GM18517 (cell line): ENCODE data around the gene UGDH.

Experiments used
- ATAC-seq: cut with Tn5 transposase; IDR thresholded peaks from one replicate; pipeline ENCODE4 v1.9.1; 2021; ENCODE audit warnings: mild to moderate bottlenecking, moderate library complexity; ENCODE audit not compliant: unreplicated experiment

UGDH gene

DNA sequence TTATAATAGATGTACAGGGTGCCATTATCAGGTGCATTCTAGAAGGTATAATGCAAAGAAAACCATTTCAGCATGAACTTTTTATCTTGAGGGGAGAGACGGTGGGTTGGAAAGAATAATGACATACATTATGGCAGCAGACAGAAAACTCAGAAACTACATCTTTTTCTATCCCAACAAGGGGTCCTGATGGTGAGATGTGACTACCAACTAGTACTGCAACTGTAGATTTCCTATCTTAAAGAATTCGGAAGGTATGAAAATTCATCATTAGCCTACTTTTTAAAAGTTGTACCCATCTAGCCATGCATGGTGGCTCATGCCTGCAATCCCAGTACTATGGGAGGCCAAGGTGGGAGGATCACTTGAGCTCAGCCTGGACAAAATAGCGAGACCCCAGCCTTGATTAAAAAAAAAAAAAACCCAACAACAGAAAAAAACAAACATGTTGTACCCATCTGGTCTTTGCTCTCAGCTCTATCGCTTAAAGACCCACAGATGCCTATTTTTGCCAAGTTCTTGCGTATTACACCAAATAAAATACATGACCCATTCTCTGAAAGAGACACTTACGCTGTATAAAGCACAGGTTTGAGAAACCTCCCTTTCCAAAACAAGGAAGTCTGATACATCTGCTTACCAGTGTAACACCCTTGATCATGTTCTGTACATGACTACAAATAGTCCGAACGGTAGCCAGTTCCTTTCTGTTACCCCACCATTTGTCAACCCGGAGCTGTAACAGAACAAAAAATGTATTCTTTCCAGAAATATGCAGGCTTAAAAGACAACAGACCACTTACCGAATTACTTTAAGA, 70.1 kb downstream of the UGDH start:
- no peak for ATAC-seq

DNA sequence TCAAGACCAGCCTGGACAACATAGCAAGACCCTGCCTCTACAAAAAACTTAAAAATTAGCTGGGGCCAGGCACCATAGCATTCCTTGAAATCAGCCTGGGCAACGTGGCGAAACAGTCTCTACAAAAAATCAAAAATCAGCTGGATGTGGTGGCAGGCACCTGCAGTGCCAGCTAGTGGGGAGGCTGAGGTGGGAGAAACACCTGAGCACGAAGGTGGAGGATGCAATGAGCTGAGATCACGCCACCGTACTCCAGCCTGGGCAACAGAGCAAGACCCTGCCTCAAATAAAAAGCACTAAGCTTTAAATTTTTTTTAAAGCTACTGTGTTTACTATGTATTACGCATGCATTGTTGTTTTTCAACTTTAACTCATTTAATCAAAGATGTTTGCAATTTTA, 71.8 kb downstream of the UGDH start:
- ATAC-seq = no peak

DNA sequence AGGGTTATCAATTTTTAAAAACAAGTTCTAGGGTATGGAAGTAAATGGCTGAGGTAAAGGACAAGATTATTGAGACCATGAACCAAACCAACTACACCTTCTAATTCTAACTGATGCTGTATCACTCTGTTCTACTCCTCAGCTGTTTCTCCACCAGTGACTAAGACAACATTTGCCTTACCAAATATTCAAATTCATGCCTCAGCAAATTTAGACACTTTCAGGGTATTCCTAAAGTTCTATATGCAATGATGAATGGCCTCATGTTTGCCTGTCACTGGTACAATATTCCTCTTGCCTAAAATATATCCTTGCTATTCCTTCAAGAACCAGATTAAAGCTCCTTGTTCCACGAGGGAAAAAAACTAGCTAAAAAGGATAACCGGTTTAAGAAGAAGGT, 73.5 kb downstream of the UGDH start:
- no peak for ATAC-seq

DNA sequence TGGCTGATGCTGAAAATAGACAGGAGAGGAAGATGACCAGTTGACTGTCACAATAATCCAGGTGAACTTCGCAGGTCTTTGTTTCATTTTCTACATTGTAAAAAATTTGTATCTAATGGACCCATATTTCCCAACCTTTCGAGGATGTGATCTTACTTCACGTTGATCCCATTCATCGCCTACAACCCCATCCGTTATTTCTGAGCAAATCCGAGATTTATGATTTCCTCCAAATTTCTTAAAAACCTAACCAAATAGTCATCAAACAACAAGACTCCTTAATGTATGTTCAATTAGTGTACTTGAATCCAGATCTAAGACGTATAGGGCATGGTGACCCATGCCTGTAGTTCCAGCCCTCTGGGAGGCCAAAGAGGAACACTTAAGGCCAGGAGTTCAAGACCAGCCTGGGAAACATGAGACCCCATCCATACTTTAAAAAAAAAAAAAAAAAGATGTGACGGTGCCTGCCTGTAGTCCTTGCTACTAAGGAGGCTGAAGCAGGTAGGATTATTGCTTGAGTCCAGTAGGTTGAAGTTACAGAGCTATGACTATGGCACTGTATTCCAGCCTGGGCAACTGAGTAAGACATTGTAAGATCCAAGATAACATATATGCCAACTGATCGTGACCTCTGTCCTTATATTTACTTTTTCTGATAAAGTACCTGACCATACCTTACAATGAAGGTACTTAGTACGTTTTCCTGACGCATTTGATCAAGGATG, 74.2 kb downstream of the UGDH start:
- ATAC-seq = no peak

DNA sequence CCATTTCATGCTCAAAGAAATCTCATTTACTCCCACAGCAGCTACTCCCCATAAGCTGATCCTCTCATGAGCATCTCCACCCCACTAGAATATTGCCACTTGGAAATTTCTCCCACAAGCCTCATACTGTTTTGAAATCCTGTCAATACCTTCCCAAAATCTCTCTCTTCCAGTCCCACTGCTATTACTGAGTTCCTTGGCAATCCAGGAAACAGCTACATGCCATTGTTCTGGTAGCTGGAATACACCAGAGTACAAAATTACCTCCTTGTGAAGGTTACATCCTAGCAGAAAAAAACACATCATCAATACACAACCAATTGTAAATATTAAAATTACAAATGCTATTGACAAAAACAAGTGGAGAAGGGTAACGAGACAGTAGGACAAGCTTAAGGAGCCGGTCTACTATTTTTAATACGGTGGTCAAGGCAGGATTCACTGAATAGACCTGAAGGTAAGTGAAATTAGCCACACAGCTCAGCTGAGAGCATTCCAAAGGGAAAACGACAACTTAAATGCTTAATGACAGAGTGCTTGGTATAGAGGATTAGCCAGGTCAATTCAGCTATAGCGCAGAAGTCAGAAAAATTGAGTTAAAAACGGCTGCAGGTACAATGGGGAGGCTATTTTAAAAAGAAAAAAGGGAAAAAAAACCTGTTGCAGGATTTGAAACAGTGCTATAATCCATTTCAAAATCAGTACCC, 74.9 kb downstream of the UGDH start:
- no peak for ATAC-seq

DNA sequence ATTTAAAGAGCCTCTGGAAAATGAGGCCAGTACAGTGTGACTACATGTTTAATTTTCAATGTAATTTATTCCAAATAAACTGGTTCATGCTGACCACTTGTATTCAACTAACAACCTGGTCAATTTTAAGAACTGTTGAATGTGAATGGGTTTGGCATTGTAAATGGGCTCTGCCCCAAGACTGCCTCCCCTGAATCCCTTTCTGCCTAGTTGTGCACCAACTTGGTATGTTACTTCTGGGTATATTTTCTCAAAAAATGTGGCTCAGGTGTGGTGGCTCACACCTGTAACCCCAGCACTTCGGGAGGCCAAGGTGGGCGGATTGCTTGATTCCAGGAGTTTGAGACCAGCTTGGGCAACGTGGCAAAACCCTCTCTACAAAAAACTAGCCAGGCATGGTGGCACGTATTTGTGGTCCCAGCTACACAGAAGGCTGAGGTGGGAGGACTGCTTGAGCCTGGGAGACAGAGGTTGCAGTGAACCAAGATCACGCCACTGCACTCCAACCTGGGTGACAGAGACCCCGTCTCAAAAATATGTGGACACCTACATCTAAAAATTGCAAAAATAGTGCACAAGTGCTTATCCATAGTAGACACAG, 75.7 kb downstream of the UGDH start:
- no peak for ATAC-seq

DNA sequence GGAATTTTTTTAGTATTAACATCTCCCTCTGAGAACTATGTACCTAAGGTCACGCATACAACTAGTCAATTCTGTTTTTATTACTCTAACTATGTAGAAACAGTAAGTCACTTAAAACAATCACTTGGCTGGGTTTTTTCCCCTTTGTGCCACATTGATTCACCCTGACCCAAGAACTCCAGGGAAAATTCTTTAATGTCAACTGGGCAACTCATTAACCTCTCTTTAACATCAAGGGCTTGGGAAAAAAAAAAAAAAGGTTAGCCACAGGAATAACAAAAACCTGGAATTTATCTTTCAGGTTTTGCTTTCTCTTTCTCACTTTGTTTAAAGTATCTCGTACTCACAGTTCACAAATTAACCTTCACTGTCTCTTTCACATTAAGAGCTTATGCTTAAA, 76.6 kb downstream of the UGDH start:
- ATAC-seq = no peak
